ENCODE data around the gene MAFF.

MAFF gene

GRCh38 chr22:38246692-38247091 is 44.9 kb downstream of the MAFF start:
- H2AK5ac ChIP-seq (ENCODE audit: low read length) = no peak overlapping the region
- no peaks in the 10 kb centered on the region for H3K79me1 ChIP-seq (ENCODE audit: low read length)
- H2BK5ac ChIP-seq (ENCODE audit: low read depth, low read length, poor library complexity) = no peak overlapping the region
- H3K9ac ChIP-seq (ENCODE audit: low read length) = no peak overlapping the region
- no peak overlapping the region for H3K14ac ChIP-seq (ENCODE audit: low read length)
- no peak overlapping the region for H3K18ac ChIP-seq (ENCODE audit: low read length)
- peaks cover 52 to 61% of the 10 kb centered on the region in 2 experiments for H3K36me3 ChIP-seq (ENCODE audit: control insufficient read depth in 1 of 2, insufficient read depth in 2 of 2, low read length in 2 of 2)
- no CpG with 5 or more reads among the region's 5 CpGs for WGBS (ENCODE audit: extremely low coverage, insufficient coverage, insufficient read length)
- no peaks in the 10 kb centered on the region for H3K27me3 ChIP-seq (ENCODE audit: insufficient read depth, low read length)
- no peak overlapping the region for H3K4me3 ChIP-seq (ENCODE audit: low read depth, low read length)
- H3K23ac ChIP-seq (ENCODE audit: low read length) = no peak overlapping the region
- no peak overlapping the region for H2BK12ac ChIP-seq (ENCODE audit: low read length)
- no peak overlapping the region for H4K12ac ChIP-seq (ENCODE audit: low read depth, low read length)
- no peak overlapping the region for H2BK120ac ChIP-seq (ENCODE audit: insufficient read depth, low read length, poor library complexity)
- H3K4me2 ChIP-seq (ENCODE audit: low read length) = no peak overlapping the region
- peaks cover 11% of the 10 kb centered on the region for H3K9me3 ChIP-seq (ENCODE audit: insufficient read depth, low read depth, low read length)
- no peak overlapping the region for H3K27ac ChIP-seq (ENCODE audit: low read depth, low read length)
- H3K79me2 ChIP-seq (ENCODE audit: control insufficient read depth, insufficient read depth, low read length, poor library complexity) = no peaks in the 10 kb centered on the region
- H3K4me1 ChIP-seq (ENCODE audit: control insufficient read depth in 1 of 2, insufficient read depth in 2 of 2, low read length in 2 of 2) = no peaks in the 10 kb centered on the region
- no peak overlapping the region for H4K8ac ChIP-seq (ENCODE audit: low read depth, low read length)
- no peak for DNase-seq
- no peak overlapping the region for H4K91ac ChIP-seq (ENCODE audit: low read depth, low read length)
- no peak overlapping the region for H3K4ac ChIP-seq (ENCODE audit: low read depth, low read length)
- H2AFZ ChIP-seq (ENCODE audit: insufficient read depth, low read length, poor library complexity) = no peak overlapping the region

DNA sequence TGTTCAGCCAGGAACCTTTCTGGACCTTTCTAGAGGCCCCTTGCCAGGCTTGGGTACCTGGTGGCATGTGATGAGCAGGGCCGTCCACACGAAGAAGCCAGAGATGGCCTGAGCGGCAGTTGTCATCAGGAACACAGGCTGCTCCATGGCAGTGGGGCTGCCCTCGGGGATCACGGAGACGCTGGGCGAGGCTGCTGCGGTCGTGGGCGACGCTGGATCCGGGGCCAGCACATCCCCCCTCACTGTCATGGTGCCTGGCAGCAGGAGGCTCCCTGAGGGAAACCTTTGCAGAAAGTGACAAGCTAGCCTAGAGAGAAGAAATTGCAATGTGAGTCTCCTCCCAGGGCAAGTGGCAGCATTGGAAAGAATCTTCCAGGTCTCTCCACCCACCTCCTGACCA is 45.9 kb downstream of the MAFF start:
- H2BK120ac ChIP-seq (ENCODE audit: insufficient read depth, low read length, poor library complexity) = no peak overlapping the region
- H4K8ac ChIP-seq (ENCODE audit: low read depth, low read length) = no peak overlapping the region
- no peak overlapping the region for H3K14ac ChIP-seq (ENCODE audit: low read length)
- H2BK12ac ChIP-seq (ENCODE audit: low read length) = no peak overlapping the region
- H2BK5ac ChIP-seq (ENCODE audit: low read depth, low read length, poor library complexity) = no peak overlapping the region
- no peak overlapping the region for H2AK5ac ChIP-seq (ENCODE audit: low read length)
- no peaks in the 10 kb centered on the region for H3K27me3 ChIP-seq (ENCODE audit: insufficient read depth, low read length)
- peaks cover 11% of the 10 kb centered on the region for H3K9me3 ChIP-seq (ENCODE audit: insufficient read depth, low read depth, low read length)
- H4K91ac ChIP-seq (ENCODE audit: low read depth, low read length) = no peak overlapping the region
- no peak overlapping the region for H4K12ac ChIP-seq (ENCODE audit: low read depth, low read length)
- no peak overlapping the region for H3K9ac ChIP-seq (ENCODE audit: low read length)
- no peak overlapping the region for H3K27ac ChIP-seq (ENCODE audit: low read depth, low read length)
- H3K4me3 ChIP-seq (ENCODE audit: low read depth, low read length) = no peak overlapping the region
- H3K4me1 ChIP-seq (ENCODE audit: control insufficient read depth in 1 of 2, insufficient read depth in 2 of 2, low read length in 2 of 2) = no peaks in the 10 kb centered on the region
- H3K4ac ChIP-seq (ENCODE audit: low read depth, low read length) = no peak overlapping the region
- H3K79me1 ChIP-seq (ENCODE audit: low read length) = no peaks in the 10 kb centered on the region
- no CpG with 5 or more reads among the region's 12 CpGs for WGBS (ENCODE audit: extremely low coverage, insufficient coverage, insufficient read length)
- H3K18ac ChIP-seq (ENCODE audit: low read length) = no peak overlapping the region
- no peaks in the 10 kb centered on the region for H3K79me2 ChIP-seq (ENCODE audit: control insufficient read depth, insufficient read depth, low read length, poor library complexity)
- no peak for DNase-seq
- no peak overlapping the region for H3K4me2 ChIP-seq (ENCODE audit: low read length)
- no peak overlapping the region for H2AFZ ChIP-seq (ENCODE audit: insufficient read depth, low read length, poor library complexity)
- no peak overlapping the region for H3K23ac ChIP-seq (ENCODE audit: low read length)
- peaks cover 52 to 61% of the 10 kb centered on the region in 2 experiments for H3K36me3 ChIP-seq (ENCODE audit: control insufficient read depth in 1 of 2, insufficient read depth in 2 of 2, low read length in 2 of 2)

DNA sequence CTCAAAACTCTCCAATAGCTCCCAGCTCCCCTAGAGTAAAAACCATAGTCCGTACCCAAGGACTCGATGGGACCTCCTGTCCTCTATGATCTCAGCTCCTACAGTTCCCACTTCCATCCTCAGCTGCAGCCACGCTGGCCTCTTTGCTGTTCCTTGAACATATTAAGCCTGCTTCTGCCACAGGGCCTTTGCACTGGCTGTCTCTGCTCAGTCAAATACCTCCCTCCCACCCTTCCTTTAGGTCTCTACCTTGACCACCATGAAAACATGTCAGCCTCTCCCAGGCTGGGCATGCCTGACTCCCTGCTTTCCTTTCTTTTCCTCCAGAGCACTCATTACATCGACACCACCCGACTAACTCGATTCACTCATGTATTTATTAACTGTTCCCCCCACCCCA is 46.5 kb downstream of the MAFF start:
- Histone ChIP-seq H3K23ac (ENCODE audit: low read length) (no peak overlapping the region), H2BK120ac (ENCODE audit: insufficient read depth, low read length, poor library complexity) (no peak overlapping the region), H3K4me3 (ENCODE audit: low read depth, low read length) (no peak overlapping the region), H3K18ac (ENCODE audit: low read length) (no peak overlapping the region), H3K4me1 (ENCODE audit: control insufficient read depth in 1 of 2, insufficient read depth in 2 of 2, low read length in 2 of 2) (no peaks in the 10 kb centered on the region), H2BK5ac (ENCODE audit: low read depth, low read length, poor library complexity) (no peak overlapping the region), H2AFZ (ENCODE audit: insufficient read depth, low read length, poor library complexity) (no peak overlapping the region), H3K9me3 (ENCODE audit: insufficient read depth, low read depth, low read length) (peaks cover 11% of the 10 kb centered on the region), H2AK5ac (ENCODE audit: low read length) (no peak overlapping the region), H3K79me1 (ENCODE audit: low read length) (no peaks in the 10 kb centered on the region), H2BK12ac (ENCODE audit: low read length) (no peak overlapping the region), H3K4ac (ENCODE audit: low read depth, low read length) (no peak overlapping the region), H3K9ac (ENCODE audit: low read length) (no peak overlapping the region), H3K36me3 (ENCODE audit: control insufficient read depth in 1 of 2, insufficient read depth in 2 of 2, low read length in 2 of 2) (peaks cover 48 to 57% of the 10 kb centered on the region in 2 experiments), H3K14ac (ENCODE audit: low read length) (no peak overlapping the region), H3K4me2 (ENCODE audit: low read length) (no peak overlapping the region), H3K27ac (ENCODE audit: low read depth, low read length) (no peak overlapping the region), H3K27me3 (ENCODE audit: insufficient read depth, low read length) (no peaks in the 10 kb centered on the region), H3K79me2 (ENCODE audit: control insufficient read depth, insufficient read depth, low read length, poor library complexity) (no peaks in the 10 kb centered on the region), H4K8ac (ENCODE audit: low read depth, low read length) (no peak overlapping the region), H4K12ac (ENCODE audit: low read depth, low read length) (no peak overlapping the region), H4K91ac (ENCODE audit: low read depth, low read length) (no peak overlapping the region)
- WGBS (ENCODE audit: extremely low coverage, insufficient coverage, insufficient read length) = 100% methylated on average over 3 of the region's 6 CpGs
- DNase-seq = no peak

DNA sequence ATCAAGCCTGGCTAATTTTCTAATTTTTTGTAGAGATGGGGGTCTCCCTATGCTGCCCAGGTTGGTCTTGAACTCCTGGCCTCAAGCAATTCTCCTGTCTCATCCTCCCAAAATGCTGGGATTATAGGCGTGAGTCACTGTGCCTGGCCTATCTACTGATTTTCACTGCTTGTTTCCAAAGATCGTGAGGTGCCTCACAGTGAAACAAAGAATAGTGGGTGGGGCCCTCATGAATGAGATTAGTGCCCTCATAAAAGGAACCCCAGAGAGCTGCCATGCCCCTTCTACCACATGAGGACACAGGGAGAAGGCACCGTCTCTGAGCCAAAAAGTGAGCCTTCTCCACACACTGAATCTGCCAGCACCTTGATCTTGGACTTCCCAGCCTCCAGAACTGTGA is 47.5 kb downstream of the MAFF start:
- no peak overlapping the region for H3K4me2 ChIP-seq (ENCODE audit: low read length)
- H3K27ac ChIP-seq (ENCODE audit: low read depth, low read length) = no peak overlapping the region
- no peak overlapping the region for H4K12ac ChIP-seq (ENCODE audit: low read depth, low read length)
- no peak overlapping the region for H3K14ac ChIP-seq (ENCODE audit: low read length)
- H2AK5ac ChIP-seq (ENCODE audit: low read length) = no peak overlapping the region
- H3K18ac ChIP-seq (ENCODE audit: low read length) = no peak overlapping the region
- no peak overlapping the region for H3K4me3 ChIP-seq (ENCODE audit: low read depth, low read length)
- no peak overlapping the region for H3K23ac ChIP-seq (ENCODE audit: low read length)
- H3K79me2 ChIP-seq (ENCODE audit: control insufficient read depth, insufficient read depth, low read length, poor library complexity) = no peaks in the 10 kb centered on the region
- H2BK12ac ChIP-seq (ENCODE audit: low read length) = no peak overlapping the region
- peaks cover 38 to 48% of the 10 kb centered on the region in 2 experiments for H3K36me3 ChIP-seq (ENCODE audit: control insufficient read depth in 1 of 2, insufficient read depth in 2 of 2, low read length in 2 of 2)
- no peak overlapping the region for H2AFZ ChIP-seq (ENCODE audit: insufficient read depth, low read length, poor library complexity)
- no peak overlapping the region for H2BK120ac ChIP-seq (ENCODE audit: insufficient read depth, low read length, poor library complexity)
- no peak for DNase-seq
- H4K8ac ChIP-seq (ENCODE audit: low read depth, low read length) = no peak overlapping the region
- no peak overlapping the region for H3K4ac ChIP-seq (ENCODE audit: low read depth, low read length)
- no peak overlapping the region for H2BK5ac ChIP-seq (ENCODE audit: low read depth, low read length, poor library complexity)
- H3K79me1 ChIP-seq (ENCODE audit: low read length) = no peaks in the 10 kb centered on the region
- WGBS (ENCODE audit: extremely low coverage, insufficient coverage, insufficient read length) = no CpG with 5 or more reads among the region's 3 CpGs
- no peak overlapping the region for H4K91ac ChIP-seq (ENCODE audit: low read depth, low read length)
- H3K9me3 ChIP-seq (ENCODE audit: insufficient read depth, low read depth, low read length) = peaks cover 11% of the 10 kb centered on the region
- H3K9ac ChIP-seq (ENCODE audit: low read length) = no peak overlapping the region
- H3K27me3 ChIP-seq (ENCODE audit: insufficient read depth, low read length) = no peaks in the 10 kb centered on the region
- H3K4me1 ChIP-seq (ENCODE audit: control insufficient read depth in 1 of 2, insufficient read depth in 2 of 2, low read length in 2 of 2) = no peaks in the 10 kb centered on the region
